Bronchial epithelial cell (primary cell): ENCODE data around the gene FOXL3. TPM values are rescaled to one million over a fixed set of nuclear protein-coding genes. Genes with fewer than 3 reads are reported as not detected.
A peak's percentile ranks its signal among the peaks of the same experiment; 100 is the strongest.
"Not testable (repeated sequence)": the region's sequence is repeated elsewhere in the genome, so short reads cannot be mapped to it uniquely, and the experiment has no call there.

Experiments used
- DNase-seq: peaks from one replicate; pipeline ENCODE4 v3.0.0-alpha.2; 2010; ENCODE audit warnings: low read depth
- FAIRE-seq: peaks from 2 replicates; lab custom pipeline; 2011; peaks lifted over from hg19 to GRCh38; lab: Jason Lieb, UNC
- H3K27me3 ChIP-seq: 2 replicates; pipeline ENCODE4 v1.5.1; 2011; ENCODE audit warnings: low read length; ENCODE audit not compliant: control insufficient read depth, insufficient read depth
- H3K36me3 ChIP-seq: 2 replicates; pipeline ENCODE4 v1.5.1; 2011; ENCODE audit warnings: low read length; ENCODE audit not compliant: control insufficient read depth, insufficient read depth
- H3K4me3 ChIP-seq: 2 replicates; pipeline ENCODE4 v1.5.1; 2011; ENCODE audit warnings: mild to moderate bottlenecking, low read depth, low read length, control low read depth
- CTCF ChIP-seq: IDR thresholded peaks from 2 replicates; pipeline ENCODE4 v1.5.1; 2011; ENCODE audit warnings: mild to moderate bottlenecking, moderate library complexity, low read length, control low read depth, inconsistent platforms; ENCODE audit not compliant: insufficient read depth, severe bottlenecking
- total RNA-seq: library from RNA; depleted of rRNA; stranded (reverse); fragments of >200 nt; gene quantifications from 2 replicates; pipeline ENCODE4 v1.2.1, GENCODE V29; 2014

Gene FOXL3
- total RNA-seq, 1 donor from 2014 or later: not detected

GRCh38 chr7:334618-335357 lies 44.8 kb downstream of the FOXL3 start:
- FAIRE-seq (peak; percentile 99), DNase-seq (no peak)
- no peaks in the 10 kb centered on the region for H3K36me3 ChIP-seq
- H3K4me3 ChIP-seq: no peak overlapping the region
- TF ChIP-seq CTCF: no peak
- H3K27me3 ChIP-seq: peaks cover 5% of the 10 kb centered on the region

- DNase-seq: no peak
- no peak for FAIRE-seq
- Histone ChIP-seq H3K4me3 (no peak overlapping the region), H3K27me3 (peaks cover 4% of the 10 kb centered on the region), H3K36me3 (no peaks in the 10 kb centered on the region)
- TF ChIP-seq CTCF: no peak
Observed at GRCh38 chr7:335358-336148, 45.6 kb downstream of the FOXL3 start.

GRCh38 chr7:336149-336533 lies 46.2 kb downstream of the FOXL3 start:
- H3K27me3 ChIP-seq, FAIRE-seq, DNase-seq, H3K4me3 ChIP-seq, H3K36me3 ChIP-seq: not testable (repeated sequence)

GRCh38 chr7:336810-337566 lies 47.0 kb downstream of the FOXL3 start:
- Histone ChIP-seq H3K27me3 (peaks cover 3% of the 10 kb centered on the region), H3K4me3 (no peak overlapping the region), H3K36me3 (no peaks in the 10 kb centered on the region)
- TF ChIP-seq CTCF: no peak
- no peak for DNase-seq
- no peak for FAIRE-seq

GRCh38 chr7:337567-337951 lies 47.6 kb downstream of the FOXL3 start:
- H3K4me3 ChIP-seq: no peak overlapping the region
- H3K36me3 ChIP-seq: no peaks in the 10 kb centered on the region
- TF ChIP-seq CTCF: no peak
- H3K27me3 ChIP-seq: peaks cover 3% of the 10 kb centered on the region
- DNase-seq (no peak), FAIRE-seq (no peak)
